Measurements from ENCODE around the gene ACSF3. TPM values are rescaled to one million over a fixed set of nuclear protein-coding genes. Genes with fewer than 3 reads are reported as not detected.
"Not testable (repeated sequence)": the region's sequence is repeated elsewhere in the genome, so short reads cannot be mapped to it uniquely, and the experiment has no call there.

Gene ACSF3
- total RNA-seq, 2 experiments from 2014 or later: 39.7 to 41.7 TPM

GRCh38 chr16:89069920-89070319, 23.7 kb upstream of the ACSF3 start:
- ChIA-PET CTCF (no interaction called here), POLR2A (no interaction called here)
- DNase-seq (no peak), ATAC-seq (no peak)
- intact Hi-C loops (cut with DNase I, micrococcal nuclease): no loop called here
- no peaks in the 10 kb centered on the region for H3K4me1 Mint-ChIP-seq
- no peak overlapping the region for H3K4me3 Mint-ChIP-seq
- H3K27me3 Mint-ChIP-seq: no peaks in the 10 kb centered on the region
- no peaks in the 10 kb centered on the region for H3K9me3 Mint-ChIP-seq (ENCODE audit: low read depth)
- H3K36me3 Mint-ChIP-seq (ENCODE audit: low read depth): no peaks in the 10 kb centered on the region
- H3K27ac Mint-ChIP-seq: no peak overlapping the region

GRCh38 chr16:89070590-89070989, 23.1 kb upstream of the ACSF3 start:
- DNase-seq (no peak), ATAC-seq (no peak)
- Mint-ChIP-seq H3K27ac (no peak overlapping the region), H3K27me3 (no peaks in the 10 kb centered on the region), H3K4me1 (no peaks in the 10 kb centered on the region), H3K36me3 (ENCODE audit: low read depth) (no peaks in the 10 kb centered on the region), H3K9me3 (ENCODE audit: low read depth) (no peaks in the 10 kb centered on the region), H3K4me3 (no peak overlapping the region)
- ChIA-PET CTCF (no interaction called here), POLR2A (no interaction called here)
- intact Hi-C loops (cut with DNase I, micrococcal nuclease): no loop called here

GRCh38 chr16:89071686-89072547, 21.7 kb upstream of the ACSF3 start:
- Mint-ChIP-seq H3K27me3 (no peaks in the 10 kb centered on the region), H3K36me3 (ENCODE audit: low read depth) (no peaks in the 10 kb centered on the region), H3K9me3 (ENCODE audit: low read depth) (peaks cover 2% of the 10 kb centered on the region), H3K4me1 (no peaks in the 10 kb centered on the region), H3K27ac (no peak overlapping the region), H3K4me3 (no peak overlapping the region)
- DNase-seq: no peak
- intact Hi-C loops (cut with DNase I, micrococcal nuclease): no loop called here
- ChIA-PET CTCF (no interaction called here), POLR2A (interaction anchor here (0.6 kb wide), 1 partner anchor 75 kb away, joined by 3 read pairs; no protein-coding TSS in a partner anchor)
- no peak for ATAC-seq

- intact Hi-C loops (cut with DNase I, micrococcal nuclease): no loop called here
- ATAC-seq (no peak), DNase-seq (no peak)
- ChIA-PET CTCF (no interaction called here), POLR2A (no interaction called here)
- H3K27ac Mint-ChIP-seq: no peak overlapping the region
- no peaks in the 10 kb centered on the region for H3K27me3 Mint-ChIP-seq
- no peaks in the 10 kb centered on the region for H3K4me1 Mint-ChIP-seq
- H3K36me3 Mint-ChIP-seq (ENCODE audit: low read depth): no peaks in the 10 kb centered on the region
- no peak overlapping the region for H3K4me3 Mint-ChIP-seq
- peaks cover 2% of the 10 kb centered on the region for H3K9me3 Mint-ChIP-seq (ENCODE audit: low read depth)
Observed at GRCh38 chr16:89072548-89073130, 21.0 kb upstream of the ACSF3 start.

- no peaks in the 10 kb centered on the region for H3K4me1 Mint-ChIP-seq
- intact Hi-C loops (cut with DNase I, micrococcal nuclease): no loop called here
Observed at GRCh38 chr16:89073346-89074071, 20.1 kb upstream of the ACSF3 start.

GRCh38 chr16:89074072-89074674, 19.5 kb upstream of the ACSF3 start:
- DNase-seq; POLR2A ChIA-PET; H3K36me3 Mint-ChIP-seq (ENCODE audit: low read depth); ATAC-seq; CTCF ChIA-PET; intact Hi-C loops (cut with DNase I, micrococcal nuclease); H3K9me3 Mint-ChIP-seq (ENCODE audit: low read depth); H3K4me3 Mint-ChIP-seq; H3K4me1 Mint-ChIP-seq; H3K27ac Mint-ChIP-seq; H3K27me3 Mint-ChIP-seq: not testable (repeated sequence)

More at GRCh38 chr16:89073346-89074071, 20.1 kb upstream of the ACSF3 start:
- Mint-ChIP-seq H3K9me3 (ENCODE audit: low read depth) (peaks cover 2% of the 10 kb centered on the region), H3K27ac (no peak overlapping the region), H3K4me3 (no peak overlapping the region), H3K36me3 (ENCODE audit: low read depth) (no peaks in the 10 kb centered on the region), H3K27me3 (no peaks in the 10 kb centered on the region)
- ChIA-PET CTCF (no interaction called here), POLR2A (no interaction called here)
- ATAC-seq: no peak
- no peak for DNase-seq

- no peak overlapping the region for H3K4me3 Mint-ChIP-seq
Observed at GRCh38 chr16:89074803-89075688, 18.6 kb upstream of the ACSF3 start.

GRCh38 chr16:89076159-89076558, 17.5 kb upstream of the ACSF3 start:
- ChIA-PET CTCF (no interaction called here), POLR2A (no interaction called here)
- H3K4me3 Mint-ChIP-seq: no peak overlapping the region
- ATAC-seq (no peak), DNase-seq (no peak)
- H3K4me1 Mint-ChIP-seq: no peaks in the 10 kb centered on the region
- no peaks in the 10 kb centered on the region for H3K36me3 Mint-ChIP-seq (ENCODE audit: low read depth)
- H3K27ac Mint-ChIP-seq: no peak overlapping the region
- H3K9me3 Mint-ChIP-seq (ENCODE audit: low read depth): peaks cover 2% of the 10 kb centered on the region
- intact Hi-C loops (cut with DNase I, micrococcal nuclease): no loop called here
- no peaks in the 10 kb centered on the region for H3K27me3 Mint-ChIP-seq

More at GRCh38 chr16:89074803-89075688, 18.6 kb upstream of the ACSF3 start:
- Mint-ChIP-seq H3K27ac (no peak overlapping the region), H3K9me3 (ENCODE audit: low read depth) (peaks cover 2% of the 10 kb centered on the region), H3K27me3 (no peaks in the 10 kb centered on the region), H3K36me3 (ENCODE audit: low read depth) (no peaks in the 10 kb centered on the region), H3K4me1 (no peaks in the 10 kb centered on the region)
- ATAC-seq (no peak), DNase-seq (no peak)
- ChIA-PET POLR2A (no interaction called here), CTCF (no interaction called here)
- intact Hi-C loops (cut with DNase I, micrococcal nuclease): no loop called here

GRCh38 chr16:89077076-89077475, 16.6 kb upstream of the ACSF3 start:
- Mint-ChIP-seq H3K9me3 (ENCODE audit: low read depth) (peaks cover 2% of the 10 kb centered on the region), H3K27ac (no peak overlapping the region), H3K4me1 (no peaks in the 10 kb centered on the region), H3K27me3 (no peaks in the 10 kb centered on the region), H3K36me3 (ENCODE audit: low read depth) (no peaks in the 10 kb centered on the region), H3K4me3 (no peak overlapping the region)
- CTCF ChIA-PET: no interaction called here
- no peak for ATAC-seq
- intact Hi-C loops (cut with DNase I, micrococcal nuclease): no loop called here
- POLR2A ChIA-PET: no interaction called here
- no peak for DNase-seq

- intact Hi-C loops (cut with DNase I, micrococcal nuclease): no loop called here
- H3K9me3 Mint-ChIP-seq (ENCODE audit: low read depth): peaks cover 2% of the 10 kb centered on the region
Observed at GRCh38 chr16:89078172-89078571, 15.5 kb upstream of the ACSF3 start.

GRCh38 chr16:89079434-89079980, 14.1 kb upstream of the ACSF3 start:
- H3K4me1 Mint-ChIP-seq: peaks cover 3% of the 10 kb centered on the region
- no peaks in the 10 kb centered on the region for H3K36me3 Mint-ChIP-seq (ENCODE audit: low read depth)
- DNase-seq (no peak), ATAC-seq (no peak)
- ChIA-PET POLR2A (no interaction called here), CTCF (no interaction called here)
- H3K4me3 Mint-ChIP-seq: no peak overlapping the region
- H3K9me3 Mint-ChIP-seq (ENCODE audit: low read depth): peaks cover 2% of the 10 kb centered on the region
- peaks cover 1% of the 10 kb centered on the region for H3K27me3 Mint-ChIP-seq
- intact Hi-C loops (cut with DNase I, micrococcal nuclease): no loop called here
- H3K27ac Mint-ChIP-seq: no peak overlapping the region

More at GRCh38 chr16:89078172-89078571, 15.5 kb upstream of the ACSF3 start:
- no peak overlapping the region for H3K4me3 Mint-ChIP-seq
- CTCF ChIA-PET: no interaction called here
- DNase-seq: no peak
- POLR2A ChIA-PET: no interaction called here
- no peaks in the 10 kb centered on the region for H3K4me1 Mint-ChIP-seq
- H3K27me3 Mint-ChIP-seq: no peaks in the 10 kb centered on the region
- no peak overlapping the region for H3K27ac Mint-ChIP-seq
- no peaks in the 10 kb centered on the region for H3K36me3 Mint-ChIP-seq (ENCODE audit: low read depth)
- ATAC-seq: no peak

Data from activated CD4-positive, alpha-beta T cell treated with anti-CD3 and anti-CD28 coated beads for 36 hours (primary cell).